ENCODE results near the gene FOXP4.
"Not testable (repeated sequence)": the region's sequence is repeated elsewhere in the genome, so short reads cannot be mapped to it uniquely, and the experiment has no call there.

Gene FOXP4

DNA sequence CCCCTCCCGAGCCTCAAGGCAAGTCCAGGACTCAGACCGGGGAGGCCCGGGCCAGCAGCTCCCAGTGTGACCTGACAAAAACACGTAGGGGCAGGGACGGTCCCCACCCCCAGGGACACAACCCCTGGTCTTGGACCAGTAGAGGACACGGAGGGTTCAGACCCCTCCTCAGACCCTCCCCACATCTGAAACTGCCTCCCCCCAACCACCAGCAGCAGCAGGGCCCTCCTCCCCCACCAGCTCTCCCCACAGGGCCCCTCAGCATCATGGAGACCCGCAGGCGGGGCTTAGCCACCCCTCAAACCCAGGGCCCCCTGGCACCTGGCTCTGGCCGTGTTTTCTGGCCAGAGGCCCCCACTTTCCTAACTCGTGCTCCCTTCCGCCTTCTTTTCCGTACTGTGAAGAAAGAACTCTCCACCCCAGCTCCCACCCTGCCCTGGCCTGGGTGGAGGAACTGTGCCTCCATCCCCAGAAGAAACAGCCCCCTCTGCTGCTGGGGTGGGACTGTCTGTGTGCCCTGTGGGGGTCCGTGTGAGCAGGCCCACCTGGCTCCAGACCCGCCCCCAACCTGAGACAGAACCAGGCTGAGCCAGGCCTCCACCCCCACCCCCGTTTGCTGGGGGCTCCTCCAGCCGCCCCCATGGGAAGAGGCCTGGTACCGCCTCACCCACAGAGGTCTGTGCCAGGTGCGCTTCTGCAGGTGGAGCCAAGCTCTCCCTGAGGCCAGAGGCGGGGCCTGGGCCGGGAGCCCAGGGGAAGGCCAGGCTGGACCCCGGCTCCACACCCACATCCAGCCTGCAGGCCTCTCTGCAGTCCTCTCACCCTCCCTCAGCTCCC lies 53.1 kb downstream of the FOXP4 start:
- no peak for DNase-seq (ENCODE audit: low read depth)

DNA sequence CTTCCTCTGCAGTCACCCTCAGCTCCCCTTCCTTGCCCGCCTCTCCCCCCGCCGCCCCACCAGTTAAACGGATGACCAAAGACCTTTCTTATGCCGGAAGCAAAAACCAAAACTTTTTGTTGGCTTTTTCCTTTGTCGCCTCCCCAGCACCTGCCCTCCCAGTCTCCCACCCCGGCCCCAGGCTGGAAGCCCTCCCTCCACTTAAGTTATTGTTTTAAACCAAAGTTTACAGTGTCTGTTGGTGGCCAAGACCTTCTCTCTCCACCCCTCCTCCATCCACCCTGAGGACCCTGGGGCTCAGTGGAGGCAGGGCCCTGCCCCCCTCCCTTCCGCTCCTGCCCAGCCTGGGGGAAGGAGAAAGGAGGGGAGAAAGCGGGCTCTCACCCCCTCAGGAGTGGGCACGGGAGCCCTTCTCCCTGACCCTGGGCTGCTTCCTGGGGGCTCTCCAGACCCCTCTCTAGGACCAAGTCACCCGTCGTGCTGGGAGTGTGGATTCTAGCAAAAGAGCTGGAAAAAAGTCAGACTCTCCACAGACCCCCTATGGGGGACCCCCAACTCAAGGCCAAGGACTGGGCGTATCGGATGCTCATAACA lies 53.8 kb downstream of the FOXP4 start:
- no peak for DNase-seq (ENCODE audit: low read depth)

DNA sequence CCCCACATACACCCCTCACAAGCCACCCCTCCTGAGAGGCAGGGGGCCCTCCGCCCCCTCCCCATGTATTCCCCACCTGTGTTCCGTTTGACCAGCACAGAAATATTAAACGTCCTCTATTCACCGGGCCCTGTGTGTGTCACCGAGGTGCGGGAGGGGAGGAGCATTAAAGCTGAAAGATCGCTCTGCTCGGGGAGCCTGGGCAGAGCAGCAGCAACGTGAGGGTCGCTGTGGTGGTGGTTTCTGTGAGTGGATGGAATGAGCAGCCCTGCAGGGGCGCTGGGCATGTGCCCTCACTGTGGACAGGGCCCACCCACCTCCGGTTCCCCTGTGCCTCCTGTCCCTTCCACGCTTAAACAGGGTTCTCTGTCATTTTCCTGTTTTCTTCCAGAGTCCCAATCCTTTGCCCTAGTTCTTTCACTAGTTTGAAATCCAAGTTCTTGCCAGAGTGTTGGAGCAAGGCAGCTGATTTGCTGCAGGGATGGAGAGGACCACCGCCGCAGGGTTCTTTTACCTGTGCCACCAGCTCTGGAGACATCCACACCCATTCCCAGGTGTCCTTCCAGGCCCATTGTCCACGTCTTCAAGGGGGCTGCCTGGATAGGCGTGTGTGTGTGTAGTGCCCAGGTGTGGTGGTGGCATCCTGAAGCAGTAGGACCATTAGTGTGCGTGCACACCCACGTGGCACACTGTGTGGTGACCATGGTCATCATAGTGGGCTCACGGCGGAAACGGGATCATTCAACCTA lies 54.5 kb downstream of the FOXP4 start:
- DNase-seq (ENCODE audit: low read depth): no peak

DNA sequence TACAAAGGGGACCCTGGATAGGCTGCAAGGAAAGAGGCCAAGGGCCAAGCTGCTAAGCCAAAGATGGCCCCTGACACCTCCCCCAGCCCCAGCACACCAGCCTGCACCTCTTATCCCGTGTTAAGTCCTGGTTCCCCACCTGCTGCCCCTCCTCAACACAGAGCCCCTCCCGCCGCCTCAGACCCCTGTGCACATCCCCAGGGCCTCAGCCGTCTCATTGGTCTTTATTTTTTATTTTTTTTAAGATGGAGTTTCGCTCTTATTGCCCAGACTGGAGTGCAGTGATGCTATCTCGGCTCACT lies 55.0 kb downstream of the FOXP4 start:
- DNase-seq (ENCODE audit: low read depth): no peak

DNA sequence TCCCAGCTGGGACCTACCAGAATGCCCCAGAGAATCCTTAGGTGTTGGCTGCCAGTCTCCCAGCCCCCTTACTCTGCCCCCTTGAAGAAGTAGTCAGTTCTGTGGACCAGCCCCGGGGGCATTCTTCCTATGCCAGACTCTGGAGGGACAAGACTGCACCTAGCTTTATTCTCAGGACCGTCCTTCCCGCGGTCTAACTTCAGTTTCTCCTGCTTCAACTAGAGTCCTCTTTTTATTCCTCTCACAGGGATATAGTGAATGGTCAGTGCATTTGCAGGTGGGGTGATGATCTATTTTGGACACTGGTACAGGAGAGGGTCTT lies 56.2 kb downstream of the FOXP4 start:
- no peak for DNase-seq (ENCODE audit: low read depth)

DNA sequence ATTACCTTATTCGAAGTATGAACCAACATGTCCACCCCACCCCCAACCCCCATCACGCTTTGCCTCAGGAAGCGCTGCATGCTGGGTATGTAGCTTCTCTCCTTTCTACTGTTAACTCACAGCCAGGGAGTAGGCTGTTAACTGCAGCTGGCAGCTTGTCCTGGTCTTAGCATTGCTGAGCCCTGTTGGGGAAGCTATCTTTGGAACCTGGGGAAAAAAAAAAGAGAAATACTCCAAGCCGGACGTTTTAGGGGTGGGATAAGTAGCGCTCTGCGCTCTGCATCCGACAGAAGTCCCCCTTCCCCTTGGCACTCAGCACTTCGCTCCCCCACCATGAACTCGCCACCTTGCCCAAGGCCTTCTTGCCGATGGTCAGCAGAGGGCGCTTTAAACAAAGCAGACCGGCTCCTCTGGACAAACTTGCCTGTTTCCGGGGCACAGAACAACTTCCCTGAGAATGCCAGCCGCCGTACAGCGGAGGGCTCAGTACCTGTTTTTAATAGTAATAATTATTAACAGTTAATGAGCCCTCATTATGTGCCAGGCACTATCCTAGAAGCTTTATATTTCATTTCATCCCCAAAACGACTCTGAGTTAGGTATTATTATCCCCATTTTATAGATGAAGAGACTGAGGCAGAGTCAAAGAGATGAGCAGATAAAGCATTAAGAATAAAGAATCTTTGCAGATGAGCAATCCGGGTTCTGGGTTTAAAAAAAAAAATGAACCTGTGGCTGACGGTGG lies 56.9 kb downstream of the FOXP4 start:
- DNase-seq (ENCODE audit: low read depth): peak; percentile 60

DNA sequence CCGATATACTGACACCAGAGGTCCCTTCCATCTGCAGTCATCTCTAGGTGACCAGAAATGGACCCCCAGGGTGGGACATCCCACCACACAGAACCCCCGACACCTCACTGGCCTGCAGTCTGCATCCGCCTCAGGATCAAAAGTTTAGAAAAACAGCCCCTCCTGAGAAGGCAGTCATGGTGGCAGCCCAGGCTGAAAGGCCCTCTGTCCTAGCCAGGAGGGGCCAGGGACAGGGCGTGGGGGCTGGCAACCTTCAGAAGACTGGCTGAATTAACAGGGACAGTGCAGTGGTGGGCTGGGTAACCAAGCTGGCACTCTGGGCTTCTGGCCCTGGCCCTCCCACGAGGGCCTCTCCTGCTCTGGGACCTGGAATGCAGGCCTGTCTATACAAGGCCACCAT lies 57.8 kb downstream of the FOXP4 start:
- no peak for DNase-seq (ENCODE audit: low read depth)

DNA sequence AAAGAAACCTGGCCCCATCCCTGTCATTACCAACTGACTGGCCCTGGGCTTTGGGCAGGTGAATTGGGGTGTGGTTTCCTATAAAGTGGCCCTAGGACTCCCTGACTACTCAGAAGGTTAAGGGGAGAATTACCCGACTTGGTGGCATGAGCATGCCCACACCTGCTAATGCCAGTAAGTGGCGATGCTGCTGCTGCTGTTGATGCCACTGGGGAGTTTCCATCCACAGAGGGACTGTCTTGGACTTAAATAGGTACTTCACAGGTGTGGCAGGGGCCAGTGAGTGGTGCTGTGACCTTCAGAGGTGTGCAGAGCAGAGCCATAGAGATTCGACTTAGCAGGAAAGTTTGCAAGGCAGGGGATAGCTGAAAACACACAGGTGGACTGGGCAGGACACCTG lies 59.5 kb downstream of the FOXP4 start:
- no peak for DNase-seq (ENCODE audit: low read depth)

DNA sequence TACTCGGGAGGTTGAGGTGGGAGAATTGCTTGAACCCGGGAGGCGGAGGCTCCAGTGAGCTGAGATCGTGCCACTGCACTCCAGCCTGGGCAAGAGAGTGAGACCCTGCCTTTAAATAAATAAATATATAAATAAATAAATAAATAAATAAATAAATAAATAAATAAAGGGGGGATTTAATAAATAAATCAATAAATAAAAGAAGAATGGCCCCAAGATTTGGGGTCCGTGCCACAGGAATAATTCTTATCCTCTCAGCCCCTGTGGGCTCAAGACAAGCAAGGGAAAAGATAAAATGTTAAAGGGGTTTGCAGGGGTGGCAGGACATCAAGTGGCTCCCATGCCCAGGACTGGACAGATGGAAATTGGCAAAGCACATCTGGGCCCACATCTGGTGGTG lies 60.9 kb downstream of the FOXP4 start:
- DNase-seq (ENCODE audit: low read depth): no peak

DNA sequence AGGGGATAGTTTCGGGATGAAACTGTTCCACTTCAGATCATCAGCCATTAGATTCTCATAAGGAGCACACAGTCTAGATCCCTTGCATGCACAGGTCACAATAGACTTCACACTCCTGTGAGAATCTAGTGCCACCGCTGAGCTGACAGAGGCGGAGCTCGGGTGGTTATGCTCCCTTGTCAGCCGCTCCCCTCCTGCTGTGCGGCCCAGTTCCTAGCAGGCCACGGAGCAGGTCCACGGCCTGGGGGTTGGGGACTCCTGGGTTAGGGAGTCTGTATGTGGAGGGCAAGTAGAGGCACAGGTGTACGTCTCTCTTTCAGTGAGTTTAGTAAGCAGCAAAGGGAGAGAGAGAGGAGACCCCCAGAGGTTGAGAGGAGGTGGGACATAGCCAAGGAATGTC lies 61.6 kb downstream of the FOXP4 start:
- DNase-seq (ENCODE audit: low read depth): no peak

DNA sequence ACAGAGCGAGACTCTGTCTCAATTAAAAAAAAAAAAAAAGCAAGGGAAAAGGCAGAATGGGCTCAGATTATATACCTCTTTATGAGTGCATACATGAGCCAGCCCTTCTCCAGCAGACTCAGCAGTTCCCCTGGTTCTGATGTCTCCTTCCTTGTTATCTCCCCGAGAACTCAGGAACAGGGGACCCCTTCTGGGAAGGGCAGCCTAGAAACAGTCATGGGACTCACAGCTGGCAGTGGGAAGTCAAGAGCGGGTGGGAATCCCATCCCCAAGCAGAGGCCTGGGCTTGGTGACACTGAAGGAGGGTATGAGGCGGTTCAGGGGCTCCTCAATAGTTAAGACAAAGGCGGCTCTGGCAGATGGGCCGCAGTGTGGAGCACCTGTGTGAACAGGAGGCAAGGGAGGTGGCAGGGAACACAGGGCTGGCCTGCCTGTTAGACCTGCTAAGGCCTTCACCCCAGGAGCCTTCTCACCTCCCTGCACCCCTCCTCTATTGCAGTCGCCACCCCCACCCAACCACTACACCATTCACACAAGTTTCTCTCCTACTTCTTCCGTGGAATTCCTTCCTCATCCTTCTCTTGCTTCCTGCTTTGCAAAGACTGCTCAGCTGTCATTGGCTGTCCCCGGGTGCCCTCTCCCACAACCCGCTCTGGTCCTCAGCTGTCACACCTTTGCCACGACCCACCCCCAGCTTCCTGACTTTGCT lies 62.4 kb downstream of the FOXP4 start:
- DNase-seq (ENCODE audit: low read depth): no peak

DNA sequence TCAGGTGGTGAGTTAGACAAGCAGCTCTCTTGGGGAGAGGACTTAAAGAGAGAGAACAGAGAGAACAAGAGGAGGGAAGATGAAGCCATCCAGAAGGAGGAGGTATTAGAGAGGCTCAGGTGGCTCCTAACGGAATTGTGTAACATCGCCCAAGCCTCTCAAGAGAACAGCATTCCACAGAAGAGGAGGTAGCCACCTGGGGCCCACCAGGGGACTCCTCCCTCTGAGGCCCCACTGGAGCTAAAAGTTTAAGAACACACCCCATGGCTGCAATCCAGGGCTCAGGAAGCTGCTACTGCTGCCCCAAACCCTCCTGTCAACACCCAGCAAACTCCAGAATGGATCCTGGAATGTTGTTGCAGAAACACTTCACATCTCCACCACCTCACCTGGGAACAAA lies 68.5 kb downstream of the FOXP4 start:
- no peak for DNase-seq (ENCODE audit: low read depth)

DNA sequence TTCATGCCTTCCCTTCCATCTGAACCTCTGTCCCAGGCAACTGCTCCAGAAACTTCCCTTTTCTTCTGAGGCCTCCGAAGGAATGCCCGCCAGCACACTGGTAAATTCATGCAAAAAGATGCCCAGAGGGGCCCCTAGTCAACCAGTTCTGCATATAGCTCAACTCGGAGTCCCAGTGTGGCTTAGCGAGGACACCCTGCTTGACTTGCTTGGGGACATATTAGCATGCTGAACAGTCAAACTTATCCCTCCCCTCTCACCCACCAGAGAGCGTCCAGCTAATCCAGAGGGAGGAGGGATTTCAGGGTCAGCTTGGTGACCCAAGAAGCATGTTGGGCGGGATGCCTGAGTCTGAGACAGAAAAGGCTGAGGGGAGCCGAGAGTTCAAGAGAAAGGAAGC lies 69.1 kb downstream of the FOXP4 start:
- DNase-seq (ENCODE audit: low read depth): no peak

DNA sequence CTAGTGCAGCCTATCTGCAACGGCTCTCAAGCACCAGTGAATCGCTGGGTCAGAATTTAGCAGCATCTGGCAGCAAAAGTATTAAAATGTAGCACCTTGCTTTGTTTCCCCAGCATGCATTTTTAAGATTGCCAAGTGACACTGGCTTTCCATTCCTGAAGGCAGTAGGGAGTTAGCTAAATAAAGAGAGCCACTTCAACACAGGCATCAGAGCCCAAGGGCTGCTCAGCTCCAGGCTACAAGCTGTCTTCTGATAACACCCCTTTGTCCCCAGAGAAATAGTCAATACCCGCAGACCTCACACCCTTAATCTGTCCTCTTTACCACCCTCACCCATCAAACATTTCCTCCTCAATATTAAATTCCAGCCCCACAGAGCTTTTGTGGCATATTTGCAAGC lies 72.4 kb downstream of the FOXP4 start:
- no peak for DNase-seq (ENCODE audit: low read depth)

DNA sequence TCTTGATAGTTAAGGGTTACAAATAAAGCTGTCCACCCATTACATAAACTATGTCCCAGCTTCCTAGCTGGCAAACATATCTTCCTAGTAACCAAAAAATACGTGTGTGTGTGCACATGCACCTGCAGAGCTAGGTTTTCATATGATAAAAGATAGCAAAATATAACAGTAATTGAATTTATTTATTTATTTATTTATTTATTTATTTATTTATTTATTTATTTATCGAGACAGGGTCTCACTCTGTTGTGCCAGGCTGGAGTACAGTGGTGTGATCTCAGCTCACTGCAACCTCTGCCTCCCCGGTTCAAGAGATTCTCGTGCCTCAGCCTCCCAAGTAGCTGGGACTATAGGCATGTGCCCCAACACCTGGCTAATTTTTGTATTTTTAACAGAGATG lies 73.0 kb downstream of the FOXP4 start:
- not testable (repeated sequence) for DNase-seq (ENCODE audit: low read depth)

DNA sequence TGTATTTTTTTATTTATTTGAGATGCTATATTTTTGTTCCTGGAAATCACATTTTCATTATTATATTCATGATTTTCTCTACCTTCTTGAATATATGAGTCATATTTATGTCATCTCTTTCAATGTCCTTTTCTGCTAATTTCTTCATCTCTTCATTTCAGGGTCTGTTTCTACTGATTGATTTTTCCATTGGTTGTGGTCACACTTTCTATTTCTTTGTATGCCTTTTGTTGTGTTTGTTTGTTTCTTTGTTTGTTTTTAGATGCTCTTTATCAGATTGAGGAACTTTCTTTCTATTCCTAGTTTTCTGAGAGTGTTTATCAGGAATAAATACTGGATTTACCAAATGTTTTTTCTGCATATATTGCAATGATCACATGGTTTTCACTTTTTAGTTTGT lies 75.2 kb downstream of the FOXP4 start:
- no peak for DNase-seq (ENCODE audit: low read depth)

DNA sequence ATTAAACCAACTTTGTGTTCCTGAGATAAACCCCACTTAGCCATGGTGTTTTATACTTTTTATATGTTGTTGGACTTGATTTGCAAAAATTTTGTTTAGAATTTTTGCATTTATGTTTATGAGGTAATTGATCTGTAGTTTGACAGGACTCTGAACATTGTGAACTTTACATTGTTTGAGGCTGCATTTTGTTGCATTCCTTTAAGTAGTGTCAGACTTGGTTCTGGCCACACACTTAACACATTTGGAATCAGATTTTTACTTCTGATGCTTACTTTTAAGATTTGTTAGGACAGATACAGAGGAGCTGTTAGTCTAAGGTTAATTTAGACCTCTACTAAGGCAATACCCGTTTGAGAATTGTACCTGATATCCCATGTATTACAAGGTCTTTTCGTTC lies 75.6 kb downstream of the FOXP4 start:
- no peak for DNase-seq (ENCODE audit: low read depth)

DNA sequence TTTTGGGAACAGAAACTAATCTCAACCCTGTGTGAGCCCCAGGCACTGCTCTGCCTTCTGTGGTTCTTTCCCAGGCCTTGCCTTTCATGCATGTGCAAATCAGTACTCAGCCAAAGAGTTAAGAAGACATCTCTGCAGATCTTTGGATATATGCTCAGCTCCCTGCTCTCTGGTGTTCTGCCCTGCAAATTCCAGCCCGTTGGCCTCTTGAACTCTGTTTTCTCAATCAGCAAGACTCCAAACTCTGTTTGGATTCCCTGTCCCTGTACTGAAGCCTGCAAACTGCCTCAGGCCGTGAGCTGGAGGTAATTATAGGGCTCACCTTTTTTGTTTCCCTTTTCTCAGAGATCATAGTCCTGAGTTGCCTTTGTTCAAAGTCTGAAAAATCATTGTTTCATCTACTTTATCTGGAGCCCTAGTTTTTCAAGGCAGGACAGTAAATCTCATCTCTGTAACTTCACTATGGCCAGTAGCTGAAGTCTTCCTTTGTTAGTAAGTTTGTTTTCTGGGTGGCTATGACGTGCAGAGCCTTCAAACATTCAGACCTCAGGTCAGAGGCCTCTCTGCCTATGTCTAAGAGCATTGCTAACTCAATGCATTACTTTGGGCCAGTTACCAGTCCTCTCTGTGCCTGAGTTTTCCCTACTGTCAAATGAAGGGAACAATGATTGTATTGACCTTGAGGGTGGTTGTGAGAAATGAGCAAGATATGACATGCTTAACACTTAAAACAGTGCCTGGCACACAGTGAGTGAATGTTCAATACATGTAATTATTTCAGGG lies 76.2 kb downstream of the FOXP4 start:
- DNase-seq (ENCODE audit: low read depth): no peak

DNA sequence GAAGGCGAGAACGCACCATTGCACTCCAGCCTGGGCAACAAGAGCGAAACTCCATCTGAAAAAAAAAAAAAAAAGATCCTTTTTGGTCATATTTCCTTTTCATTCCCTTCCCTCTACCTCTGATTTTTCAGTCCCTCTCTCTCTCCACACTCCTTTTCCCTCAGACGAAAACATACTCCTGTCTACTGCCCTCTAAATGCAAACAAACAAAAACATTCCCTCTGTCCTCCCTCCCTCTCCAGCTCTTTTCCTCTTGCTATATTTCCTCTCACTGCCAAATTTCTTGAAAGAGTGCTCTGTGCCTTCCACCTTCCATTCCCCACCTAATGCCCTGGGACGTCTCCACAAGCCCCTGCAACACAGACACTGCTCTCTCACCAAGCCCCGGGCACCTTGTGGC lies 77.1 kb downstream of the FOXP4 start:
- DNase-seq (ENCODE audit: low read depth): no peak

DNA sequence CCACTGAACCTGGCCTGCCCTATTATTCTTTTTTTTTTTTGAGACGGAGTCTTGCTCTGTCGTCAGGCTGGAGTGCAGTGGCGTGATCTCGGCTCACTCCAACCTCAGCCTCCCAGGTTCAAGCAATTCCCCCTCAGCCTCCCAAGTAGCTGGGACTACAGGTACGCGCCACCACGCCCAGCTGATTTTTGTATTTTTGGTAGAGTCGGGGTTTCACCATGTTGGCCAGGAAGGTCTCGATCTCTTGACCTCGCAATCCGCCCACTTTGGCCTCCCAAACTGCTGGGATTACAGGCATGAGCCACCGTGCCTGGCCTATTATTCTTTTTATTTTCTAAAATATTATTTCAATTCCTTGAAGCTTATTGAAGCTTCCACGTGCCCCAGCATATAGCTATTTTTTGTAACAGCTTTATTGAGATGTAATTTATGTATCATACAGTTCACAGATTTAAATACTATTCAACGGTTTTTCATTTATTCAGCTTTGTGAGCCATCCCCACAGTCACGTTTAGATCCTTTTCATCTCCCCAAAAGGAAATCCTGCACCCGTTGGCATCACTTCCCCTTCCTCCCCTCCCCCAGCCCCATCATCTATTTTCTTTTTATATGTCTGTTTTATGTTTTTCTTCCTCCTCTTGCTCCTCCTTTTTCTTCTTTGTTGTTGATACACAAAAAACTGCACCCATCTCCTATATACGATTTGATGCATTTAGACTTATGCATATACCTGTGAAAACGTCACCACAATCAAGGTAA lies 78.6 kb downstream of the FOXP4 start:
- DNase-seq (ENCODE audit: low read depth): no peak

DNA sequence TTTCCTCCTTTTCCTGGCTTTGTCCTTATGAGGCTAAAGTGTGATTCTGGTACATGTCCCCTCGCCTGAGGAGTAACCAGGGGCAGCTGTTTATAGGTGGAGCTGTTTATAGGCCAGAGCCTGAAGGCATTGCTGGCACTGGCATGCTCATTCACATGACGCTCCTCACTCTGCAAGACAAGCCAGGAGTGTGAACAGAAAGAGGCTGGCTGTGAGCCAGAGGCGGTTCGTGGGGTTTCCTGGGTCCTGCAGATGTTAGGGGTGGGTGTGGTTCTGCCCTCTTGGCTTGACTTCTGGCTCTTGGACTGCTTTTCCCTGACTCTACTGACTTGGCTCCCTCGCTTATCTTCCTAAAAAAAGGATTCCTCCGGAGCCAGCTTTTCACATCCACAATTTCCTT lies 79.3 kb downstream of the FOXP4 start:
- DNase-seq (ENCODE audit: low read depth): no peak
